ENCODE results near the gene AGAP1.

The AGAP1 gene

GRCh38 chr2:235651643-235652042 lies 157.8 kb downstream of the AGAP1 start:
- Histone ChIP-seq H3K27me3 (ENCODE audit: control insufficient read depth, insufficient read depth, low read length, poor library complexity, severe bottlenecking) (no peaks in the 10 kb centered on the region), H3K27ac (ENCODE audit: insufficient read depth, low read depth, low read length, poor library complexity, severe bottlenecking) (no peak overlapping the region), H3K4me3 (ENCODE audit: insufficient read depth, low read depth, low read length) (no peak overlapping the region), H3K36me3 (ENCODE audit: control insufficient read depth, insufficient read depth, low read length) (no peaks in the 10 kb centered on the region), H3K4me1 (ENCODE audit: control insufficient read depth, insufficient read depth, low read length) (no peaks in the 10 kb centered on the region), H3K9me3 (ENCODE audit: control insufficient read depth, low read length) (no peaks in the 10 kb centered on the region)
- WGBS, 2 experiments = 93 to 96% methylated on average over 7 of the region's 7 CpGs

- 81 to 85% methylated on average over 8 of the region's 9 CpGs for WGBS, 2 experiments
- Histone ChIP-seq H3K27ac (ENCODE audit: insufficient read depth, low read depth, low read length, poor library complexity, severe bottlenecking) (no peak overlapping the region), H3K9me3 (ENCODE audit: control insufficient read depth, low read length) (no peaks in the 10 kb centered on the region)
Measured at GRCh38 chr2:235654103-235654813, 160.4 kb downstream of the AGAP1 start.

GRCh38 chr2:235658351-235659174 lies 164.7 kb downstream of the AGAP1 start:
- peak overlapping the region; percentile 9 for H3K27ac ChIP-seq (ENCODE audit: insufficient read depth, low read depth, low read length, poor library complexity, severe bottlenecking)
- WGBS, 2 experiments = 4 to 6% methylated on average over 20 of the region's 20 CpGs

More at GRCh38 chr2:235654103-235654813, 160.4 kb downstream of the AGAP1 start:
- Histone ChIP-seq H3K27me3 (ENCODE audit: control insufficient read depth, insufficient read depth, low read length, poor library complexity, severe bottlenecking) (no peaks in the 10 kb centered on the region), H3K36me3 (ENCODE audit: control insufficient read depth, insufficient read depth, low read length) (no peaks in the 10 kb centered on the region), H3K4me3 (ENCODE audit: insufficient read depth, low read depth, low read length) (no peak overlapping the region), H3K4me1 (ENCODE audit: control insufficient read depth, insufficient read depth, low read length) (peaks cover 12% of the 10 kb centered on the region)

GRCh38 chr2:235659767-235660322 lies 166.0 kb downstream of the AGAP1 start:
- Histone ChIP-seq H3K27me3 (ENCODE audit: control insufficient read depth, insufficient read depth, low read length, poor library complexity, severe bottlenecking) (no peaks in the 10 kb centered on the region), H3K4me1 (ENCODE audit: control insufficient read depth, insufficient read depth, low read length) (peaks cover 30% of the 10 kb centered on the region), H3K36me3 (ENCODE audit: control insufficient read depth, insufficient read depth, low read length) (no peaks in the 10 kb centered on the region), H3K27ac (ENCODE audit: insufficient read depth, low read depth, low read length, poor library complexity, severe bottlenecking) (no peak overlapping the region), H3K9me3 (ENCODE audit: control insufficient read depth, low read length) (no peaks in the 10 kb centered on the region), H3K4me3 (ENCODE audit: insufficient read depth, low read depth, low read length) (no peak overlapping the region)
- 79 to 82% methylated on average over 7 of the region's 7 CpGs for WGBS, 2 experiments

More at GRCh38 chr2:235658351-235659174, 164.7 kb downstream of the AGAP1 start:
- Histone ChIP-seq H3K4me1 (ENCODE audit: control insufficient read depth, insufficient read depth, low read length) (peaks cover 30% of the 10 kb centered on the region), H3K36me3 (ENCODE audit: control insufficient read depth, insufficient read depth, low read length) (no peaks in the 10 kb centered on the region), H3K9me3 (ENCODE audit: control insufficient read depth, low read length) (no peaks in the 10 kb centered on the region), H3K27me3 (ENCODE audit: control insufficient read depth, insufficient read depth, low read length, poor library complexity, severe bottlenecking) (no peaks in the 10 kb centered on the region), H3K4me3 (ENCODE audit: insufficient read depth, low read depth, low read length) (no peak overlapping the region)

GRCh38 chr2:235660484-235661082 lies 166.7 kb downstream of the AGAP1 start:
- 93 to 95% methylated on average over 9 of the region's 9 CpGs for WGBS, 2 experiments
- H3K4me1 ChIP-seq (ENCODE audit: control insufficient read depth, insufficient read depth, low read length) = peaks cover 31% of the 10 kb centered on the region
- no peaks in the 10 kb centered on the region for H3K36me3 ChIP-seq (ENCODE audit: control insufficient read depth, insufficient read depth, low read length)
- no peaks in the 10 kb centered on the region for H3K27me3 ChIP-seq (ENCODE audit: control insufficient read depth, insufficient read depth, low read length, poor library complexity, severe bottlenecking)
- no peak overlapping the region for H3K27ac ChIP-seq (ENCODE audit: insufficient read depth, low read depth, low read length, poor library complexity, severe bottlenecking)
- no peaks in the 10 kb centered on the region for H3K9me3 ChIP-seq (ENCODE audit: control insufficient read depth, low read length)
- no peak overlapping the region for H3K4me3 ChIP-seq (ENCODE audit: insufficient read depth, low read depth, low read length)

GRCh38 chr2:235661167-235661937 lies 167.5 kb downstream of the AGAP1 start:
- WGBS, 2 experiments = 75 to 82% methylated on average over 17 of the region's 17 CpGs

GRCh38 chr2:235661952-235662351 lies 168.1 kb downstream of the AGAP1 start:
- Histone ChIP-seq H3K36me3 (ENCODE audit: control insufficient read depth, insufficient read depth, low read length) (no peaks in the 10 kb centered on the region), H3K4me3 (ENCODE audit: insufficient read depth, low read depth, low read length) (no peak overlapping the region), H3K9me3 (ENCODE audit: control insufficient read depth, low read length) (no peaks in the 10 kb centered on the region), H3K27me3 (ENCODE audit: control insufficient read depth, insufficient read depth, low read length, poor library complexity, severe bottlenecking) (no peaks in the 10 kb centered on the region), H3K27ac (ENCODE audit: insufficient read depth, low read depth, low read length, poor library complexity, severe bottlenecking) (no peak overlapping the region), H3K4me1 (ENCODE audit: control insufficient read depth, insufficient read depth, low read length) (peaks cover 34% of the 10 kb centered on the region)
- 95 to 96% methylated on average over 6 of the region's 6 CpGs for WGBS, 2 experiments

More at GRCh38 chr2:235661167-235661937, 167.5 kb downstream of the AGAP1 start:
- Histone ChIP-seq H3K36me3 (ENCODE audit: control insufficient read depth, insufficient read depth, low read length) (no peaks in the 10 kb centered on the region), H3K4me1 (ENCODE audit: control insufficient read depth, insufficient read depth, low read length) (peaks cover 34% of the 10 kb centered on the region), H3K4me3 (ENCODE audit: insufficient read depth, low read depth, low read length) (no peak overlapping the region), H3K27ac (ENCODE audit: insufficient read depth, low read depth, low read length, poor library complexity, severe bottlenecking) (no peak overlapping the region), H3K9me3 (ENCODE audit: control insufficient read depth, low read length) (no peaks in the 10 kb centered on the region), H3K27me3 (ENCODE audit: control insufficient read depth, insufficient read depth, low read length, poor library complexity, severe bottlenecking) (no peaks in the 10 kb centered on the region)

- H3K27me3 ChIP-seq (ENCODE audit: control insufficient read depth, insufficient read depth, low read length, poor library complexity, severe bottlenecking) = no peaks in the 10 kb centered on the region
- 84 to 85% methylated on average over 9 of the region's 9 CpGs for WGBS, 2 experiments
Measured at GRCh38 chr2:235663875-235664274, 170.0 kb downstream of the AGAP1 start.

GRCh38 chr2:235665661-235666212 lies 171.9 kb downstream of the AGAP1 start:
- peaks cover 9% of the 10 kb centered on the region for H3K27me3 ChIP-seq (ENCODE audit: control insufficient read depth, insufficient read depth, low read length, poor library complexity, severe bottlenecking)
- H3K4me1 ChIP-seq (ENCODE audit: control insufficient read depth, insufficient read depth, low read length) = peaks cover 11% of the 10 kb centered on the region
- peak overlapping the region; percentile 5 for H3K4me3 ChIP-seq (ENCODE audit: insufficient read depth, low read depth, low read length)
- H3K9me3 ChIP-seq (ENCODE audit: control insufficient read depth, low read length) = no peaks in the 10 kb centered on the region
- H3K36me3 ChIP-seq (ENCODE audit: control insufficient read depth, insufficient read depth, low read length) = no peaks in the 10 kb centered on the region
- 49 to 62% methylated on average over 10 to 13 of the region's 13 CpGs for WGBS, 2 experiments
- no peak overlapping the region for H3K27ac ChIP-seq (ENCODE audit: insufficient read depth, low read depth, low read length, poor library complexity, severe bottlenecking)

More at GRCh38 chr2:235663875-235664274, 170.0 kb downstream of the AGAP1 start:
- Histone ChIP-seq H3K27ac (ENCODE audit: insufficient read depth, low read depth, low read length, poor library complexity, severe bottlenecking) (no peak overlapping the region), H3K9me3 (ENCODE audit: control insufficient read depth, low read length) (no peaks in the 10 kb centered on the region), H3K4me3 (ENCODE audit: insufficient read depth, low read depth, low read length) (no peak overlapping the region), H3K4me1 (ENCODE audit: control insufficient read depth, insufficient read depth, low read length) (peaks cover 27% of the 10 kb centered on the region), H3K36me3 (ENCODE audit: control insufficient read depth, insufficient read depth, low read length) (no peaks in the 10 kb centered on the region)
